Activated CD4-positive, CD25-positive, alpha-beta regulatory T cell treated with anti-CD3 and anti-CD28 coated beads, Interleukin-2, amount 50 U/mL, for 24 hours (primary cell): ENCODE data around the gene P3H2.

Experiments used
- ATAC-seq, 2 donors: fragments of 150-1000 bp; cut with Tn5 transposase; one replicate each; pipeline ENCODE4 v1.10.0; 2021; ENCODE audit warnings: mild to moderate bottlenecking in 1 of 2, moderate library complexity in 1 of 2

The P3H2 gene

DNA sequence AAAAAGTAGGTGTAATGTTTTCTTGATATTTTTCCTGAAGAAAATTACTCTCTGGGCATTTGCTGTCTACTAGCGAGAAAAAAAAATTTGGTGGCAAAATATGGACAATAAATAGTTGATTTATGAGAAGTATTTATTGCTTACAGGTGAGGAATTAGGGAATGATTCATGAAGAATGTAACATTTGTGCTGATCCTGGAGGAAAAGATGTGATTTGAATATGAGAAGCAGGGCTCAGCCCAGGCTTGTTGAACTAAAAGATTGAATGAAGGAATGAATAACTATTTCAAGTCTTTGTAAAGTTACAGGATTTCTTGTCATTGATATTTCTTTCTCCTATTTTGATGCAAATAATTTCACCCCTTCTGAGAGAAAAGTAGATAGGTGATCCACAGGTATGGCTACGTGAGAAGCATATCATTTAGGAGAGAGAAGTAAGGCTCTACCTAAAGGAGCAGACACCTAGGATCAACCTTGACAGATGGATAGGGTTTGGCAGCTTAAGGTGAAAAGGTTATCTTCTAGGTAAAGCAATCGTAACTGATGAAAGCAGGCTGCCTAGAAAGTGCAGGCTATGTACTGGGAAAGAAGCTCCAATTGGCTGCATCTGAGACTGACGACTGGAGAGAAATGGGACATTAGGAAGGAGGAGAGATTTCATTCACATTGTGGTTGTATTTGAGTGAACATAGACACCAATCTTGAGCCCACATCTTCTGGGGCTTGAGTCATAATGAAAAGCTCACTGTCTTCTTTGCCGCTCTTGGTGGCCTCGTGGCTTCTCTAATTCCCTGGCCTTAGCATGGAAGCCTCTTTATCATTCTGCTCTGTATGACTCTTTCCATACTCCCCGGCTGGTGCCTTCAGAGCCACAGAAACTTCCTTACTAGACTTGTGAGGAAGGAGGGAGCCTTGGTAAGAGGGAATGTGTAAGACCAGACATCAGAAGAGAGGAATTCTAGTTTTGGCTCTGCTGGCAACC, 106.5 kb downstream of the P3H2 start:
- no peak for ATAC-seq

GRCh38 chr3:190012784-190013183, 107.9 kb downstream of the P3H2 start:
- ATAC-seq: no peak

- no peak for ATAC-seq
Measured at GRCh38 chr3:190012314-190012782, 108.3 kb downstream of the P3H2 start.

DNA sequence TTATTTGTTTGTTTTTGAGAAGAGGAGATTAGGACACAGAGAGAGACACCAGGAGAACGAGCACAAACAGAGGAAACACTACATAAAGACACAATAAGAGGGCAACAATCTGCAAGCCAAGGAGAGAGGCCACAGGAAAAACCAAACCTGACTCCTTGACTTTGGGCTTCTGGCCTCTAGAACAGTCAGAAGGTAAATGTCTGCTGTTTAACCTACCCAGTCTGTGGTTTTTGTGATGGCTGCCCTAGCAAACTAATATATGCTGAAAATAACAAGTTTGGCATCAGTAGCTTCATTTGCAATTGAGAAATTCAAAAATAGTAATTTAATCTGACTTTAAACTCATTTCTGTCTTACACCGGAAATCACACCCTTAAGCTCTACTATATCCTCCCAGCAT, 110.2 kb downstream of the P3H2 start:
- no peak for ATAC-seq

DNA sequence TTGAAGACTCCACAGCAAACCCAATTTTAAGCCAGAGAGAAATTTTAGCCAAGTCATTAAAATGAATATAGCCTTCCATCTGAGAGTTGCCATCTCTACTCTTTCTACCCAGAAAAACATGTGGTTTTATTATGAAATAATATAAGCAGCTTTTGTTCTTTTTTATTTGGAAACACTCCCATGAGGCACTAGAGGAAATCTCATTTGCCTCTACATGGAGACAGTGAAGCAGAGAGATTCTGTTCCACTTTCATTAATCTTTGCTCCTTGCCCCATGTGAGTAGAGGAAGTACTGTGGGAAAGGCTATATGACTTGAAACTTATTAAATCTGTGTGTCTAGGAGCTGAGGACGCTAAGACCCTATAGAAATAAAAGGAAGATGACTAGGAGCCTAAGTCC, 111.1 kb downstream of the P3H2 start:
- no peak for ATAC-seq

GRCh38 chr3:190008432-190008831, 112.3 kb downstream of the P3H2 start:
- no peak for ATAC-seq

GRCh38 chr3:190005343-190006113, 115.2 kb downstream of the P3H2 start:
- no peak for ATAC-seq

DNA sequence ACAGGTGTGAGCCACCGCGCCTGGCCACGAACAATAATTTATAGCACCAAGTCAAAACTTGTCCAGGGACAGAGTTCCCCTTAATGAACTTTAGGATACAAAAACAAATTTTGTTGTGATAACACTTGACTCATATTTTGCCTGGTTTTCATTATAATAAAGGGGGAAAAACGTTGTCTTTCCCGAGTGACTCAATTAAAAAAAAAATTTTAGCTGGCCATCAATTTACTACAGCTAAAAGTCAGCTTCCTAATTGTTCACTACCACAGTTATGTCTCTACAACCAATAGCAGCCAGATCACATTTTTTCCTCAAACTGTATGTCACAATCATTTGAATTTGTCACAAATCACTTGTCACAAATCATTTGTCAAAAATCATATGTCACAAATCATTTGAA, 116.0 kb downstream of the P3H2 start:
- ATAC-seq: no peak

- ATAC-seq: no peak
Measured at GRCh38 chr3:190003681-190004123, 117.0 kb downstream of the P3H2 start.

GRCh38 chr3:190003068-190003467, 117.6 kb downstream of the P3H2 start:
- no peak for ATAC-seq

DNA sequence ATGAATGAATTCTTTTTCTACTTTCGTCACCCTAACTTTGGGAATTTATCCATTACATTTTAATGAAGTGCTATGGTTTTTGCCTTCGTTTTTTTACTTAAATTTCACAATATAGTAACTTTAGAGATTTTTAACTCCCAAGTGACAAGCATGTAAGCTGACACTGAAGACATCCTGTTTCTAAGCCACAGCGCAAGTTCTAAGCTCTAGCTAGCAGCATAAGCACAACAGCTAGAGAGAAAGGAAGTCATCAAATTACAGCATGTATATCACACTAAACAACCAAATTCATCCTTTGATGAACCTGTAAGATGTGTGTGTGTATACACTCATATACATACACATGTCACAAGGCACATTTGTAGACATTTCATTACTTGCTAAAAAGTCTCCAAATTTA, 119.3 kb downstream of the P3H2 start:
- ATAC-seq: no peak

DNA sequence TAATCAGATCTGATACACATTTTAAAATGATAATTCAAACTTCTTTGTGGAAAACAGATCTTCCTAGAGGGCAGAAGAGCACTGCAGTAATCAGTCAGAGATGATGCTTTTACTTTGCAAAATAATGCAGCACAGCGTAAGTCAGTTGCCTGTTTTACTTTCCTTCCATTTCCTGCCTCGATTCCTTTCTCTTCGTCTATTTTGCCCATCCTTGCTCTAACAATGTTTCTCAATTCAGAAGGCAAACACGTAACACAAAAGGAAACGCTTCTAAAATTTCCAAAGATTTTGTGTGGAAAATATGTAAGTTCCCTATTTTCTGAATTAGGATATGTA, 119.9 kb downstream of the P3H2 start:
- ATAC-seq: no peak

DNA sequence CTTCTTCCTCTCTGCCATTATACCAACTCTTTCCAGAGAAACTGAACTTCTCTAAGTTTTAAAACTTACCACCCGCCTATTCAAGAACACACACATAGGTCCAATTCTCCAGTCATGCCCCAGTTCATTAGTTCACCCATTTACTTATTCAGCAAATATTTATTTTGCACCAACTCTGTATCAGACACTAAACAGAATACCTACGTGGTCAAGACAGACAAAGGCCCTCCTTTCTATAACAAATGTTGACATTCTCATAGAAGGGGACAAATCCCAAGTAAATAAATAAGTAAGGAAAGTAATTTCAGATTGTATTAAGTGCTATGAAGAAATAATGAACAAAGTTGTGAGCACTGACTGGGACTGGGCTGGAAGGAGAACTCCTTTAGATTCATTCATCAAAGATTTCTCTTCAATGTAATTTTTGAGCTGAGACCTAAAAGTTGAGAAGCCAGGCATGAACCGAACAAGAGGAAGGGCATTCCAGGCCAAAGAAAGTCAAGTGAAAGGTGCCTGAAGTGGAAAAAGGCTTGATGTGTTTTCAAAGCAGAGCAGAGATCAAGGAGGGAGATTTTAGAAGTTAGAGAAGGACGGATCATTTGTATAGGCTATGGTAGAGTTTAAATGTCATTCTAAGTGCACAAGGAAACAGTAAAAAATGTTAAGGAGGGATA, 120.4 kb downstream of the P3H2 start:
- ATAC-seq: no peak

DNA sequence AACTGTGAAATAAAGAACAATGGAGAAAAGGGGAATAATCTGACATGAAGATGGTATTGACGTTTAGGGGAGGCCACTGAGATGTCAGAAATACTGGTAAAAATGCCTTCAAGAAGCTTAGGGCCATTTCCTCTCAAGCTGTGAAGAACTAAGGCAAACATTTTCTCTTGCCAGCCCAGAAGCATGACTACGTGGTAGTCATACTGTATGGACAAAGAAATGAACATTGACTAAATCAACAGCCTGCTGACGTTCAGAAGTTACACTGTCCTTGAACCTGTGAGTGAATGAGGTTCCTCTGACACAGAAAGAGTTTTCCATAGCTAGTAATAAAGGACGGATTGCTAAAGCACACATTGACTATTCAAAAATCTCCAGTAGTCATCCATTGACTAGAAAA, 121.0 kb downstream of the P3H2 start:
- ATAC-seq: no peak

- ATAC-seq: no peak
Measured at GRCh38 chr3:189995129-189995528, 125.6 kb downstream of the P3H2 start.

- no peak for ATAC-seq
Measured at GRCh38 chr3:189990826-189991225, 129.9 kb downstream of the P3H2 start.

DNA sequence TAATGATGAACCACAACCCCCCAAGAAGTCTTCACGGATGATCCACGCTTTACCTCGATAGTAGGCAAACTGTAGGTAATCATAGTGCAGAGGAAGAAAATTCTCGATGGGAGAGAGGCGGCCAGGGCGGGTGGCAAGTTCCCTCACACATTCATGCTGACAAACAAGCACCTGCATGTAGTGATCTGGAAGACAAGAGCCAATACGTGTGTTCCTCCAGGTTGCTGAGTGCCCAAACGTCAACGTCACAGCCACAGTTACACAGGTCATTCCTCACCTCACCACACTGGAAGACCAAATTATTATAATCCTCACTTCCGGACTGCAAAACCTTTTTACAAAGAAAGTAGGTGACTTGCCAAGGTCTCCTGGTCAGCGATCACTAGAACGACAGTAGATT, 131.8 kb downstream of the P3H2 start:
- no peak for ATAC-seq

- ATAC-seq: no peak
Measured at GRCh38 chr3:189988322-189988721, 132.4 kb downstream of the P3H2 start.

- no peak for ATAC-seq
Measured at GRCh38 chr3:189985948-189986347, 134.7 kb downstream of the P3H2 start.

DNA sequence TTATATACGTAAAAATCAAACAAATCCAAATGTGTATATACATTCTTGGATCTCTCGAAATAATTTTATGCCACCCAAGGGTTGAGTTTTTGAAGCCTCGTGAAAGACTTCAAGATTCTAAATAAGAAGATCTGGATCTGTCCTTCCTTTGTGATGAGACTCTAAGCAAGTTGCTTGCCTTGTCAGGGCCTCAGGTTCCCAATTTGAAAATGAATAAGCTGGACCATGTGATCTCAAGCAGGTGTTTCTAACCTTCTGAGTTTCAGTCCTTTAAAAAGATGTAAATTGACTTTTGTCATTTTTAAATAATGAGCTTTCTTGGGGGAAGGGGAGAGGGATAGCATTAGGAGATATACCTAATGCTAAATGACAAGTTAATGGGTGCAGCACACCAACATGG, 137.1 kb downstream of the P3H2 start:
- ATAC-seq: no peak

- no peak for ATAC-seq
Measured at GRCh38 chr3:189982321-189982945, 138.3 kb downstream of the P3H2 start.

GRCh38 chr3:189981668-189982067, 139.0 kb downstream of the P3H2 start:
- no peak for ATAC-seq

DNA sequence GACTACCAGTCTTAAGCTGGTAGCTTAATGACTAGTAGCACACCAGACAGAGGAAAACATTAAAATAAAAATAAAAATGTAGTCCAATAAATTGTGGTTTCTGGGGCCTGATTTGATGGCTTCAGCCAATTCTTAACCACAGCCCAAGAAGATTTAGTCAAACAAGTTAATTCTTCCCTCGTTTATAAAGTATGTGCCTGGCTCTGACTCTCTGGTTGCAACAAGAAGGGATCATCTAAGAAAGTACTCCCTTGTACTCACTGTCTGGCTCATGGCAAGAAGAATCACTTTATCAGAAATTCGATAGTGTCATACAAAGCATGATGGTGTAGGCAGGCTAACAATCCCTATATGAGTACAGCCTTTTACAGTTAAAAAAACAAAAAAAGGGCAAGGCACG, 141.9 kb downstream of the P3H2 start:
- ATAC-seq: no peak
